Astrocyte (in vitro differentiated cells and primary cell): ENCODE results near the gene HDAC5.

ENCODE experiments used
- CTCF ChIP-seq: IDR thresholded peaks from 2 replicates; pipeline ENCODE4 v1.5.1; 2011; ENCODE audit warnings: low read depth, mild to moderate bottlenecking, inconsistent platforms, low read length, moderate library complexity; ENCODE audit not compliant: insufficient read depth
- EZH2 ChIP-seq: IDR thresholded peaks from 2 replicates; pipeline ENCODE4 v1.6.1; 2012; ENCODE audit warnings: mild to moderate bottlenecking, low read length, inconsistent platforms; ENCODE audit not compliant: insufficient read depth

GRCh38 chr17:44105483-44105882 is 18.0 kb downstream of the HDAC5 start:
- TF ChIP-seq CTCF (no peak), EZH2 (no peak)
